HEK293 (cell line): Measurements from ENCODE around the gene TP63.

Experiments used
- CTCF ChIA-PET: fragments of 350-600 bp; formaldehyde crosslinking; extraction: SDS; loops from one replicate; lab custom pipeline; 2021; ENCODE audit warnings: antibody characterized with exemption; lab: Yijun Ruan, JAX
- POLR2A ChIA-PET: fragments of 300-600 bp; formaldehyde crosslinking; extraction: SDS; loops from one replicate; lab custom pipeline; 2020; ENCODE audit warnings: antibody characterized with exemption, inconsistent platforms; lab: Yijun Ruan, JAX
- H3K27ac ChIP-seq: fragments of 200-500 bp; sonication (Bioruptor generic); 2 replicates; pipeline ENCODE4 v1.5.1; 2014; ENCODE audit warnings: low read depth, low read length, control low read depth, inconsistent platforms; ENCODE audit errors: extremely low read depth
- H3K36me3 ChIP-seq, 2 experiments: fragments of 200-500 bp in 1 of 2; sonication (Bioruptor generic) in 1 of 2; 1 replicate in 1 of 2; 2 replicates in 1 of 2; pipeline ENCODE4 v1.5.1; 2014 to 2017; ENCODE audit warnings: inconsistent platforms in 2 of 2, low read length in 2 of 2; ENCODE audit not compliant: control insufficient read depth in 2 of 2, insufficient read depth in 1 of 2
- H3K4me1 ChIP-seq: fragments of 200-500 bp; sonication (Bioruptor generic); 2 replicates; pipeline ENCODE4 v1.5.1; 2014; ENCODE audit warnings: mild to moderate bottlenecking, low read length, inconsistent platforms; ENCODE audit not compliant: control insufficient read depth, insufficient read depth
- H3K4me3 ChIP-seq: 2 replicates; pipeline ENCODE4 v1.5.1; 2011; ENCODE audit warnings: low read depth, mild to moderate bottlenecking, control low read depth, low read length, moderate library complexity
- H3K9me3 ChIP-seq: fragments of 200-500 bp; sonication (Bioruptor generic); 2 replicates; pipeline ENCODE4 v1.5.1; 2014; ENCODE audit warnings: low read depth, low read length, inconsistent platforms; ENCODE audit not compliant: control insufficient read depth, insufficient read depth
- HOXA7 ChIP-seq: sonication (generic); formaldehyde crosslinking; IDR thresholded peaks from 2 replicates; pipeline ENCODE4 v1.8.1; 2022; ENCODE audit warnings: missing genetic modification reagents, borderline replicate concordance
- HOXC10 ChIP-seq: sonication (generic); formaldehyde crosslinking; IDR thresholded peaks from 2 replicates; pipeline ENCODE4 v1.8.1; 2023; ENCODE audit warnings: mild to moderate bottlenecking, missing genetic modification reagents
- MZF1 ChIP-seq: fragments of 450-650 bp; formaldehyde crosslinking; IDR thresholded peaks from 2 replicates; pipeline ENCODE4 v1.5.1; 2017; ENCODE audit warnings: missing biosample characterization, missing genetic modification characterization, borderline replicate concordance
- OSR2 ChIP-seq: fragments of 450-650 bp; formaldehyde crosslinking; IDR thresholded peaks from 2 replicates; pipeline ENCODE4 v1.5.1; 2016; ENCODE audit warnings: missing biosample characterization, missing genetic modification characterization
- PRDM10 ChIP-seq: fragments of 450-650 bp; formaldehyde crosslinking; IDR thresholded peaks from 2 replicates; pipeline ENCODE4 v1.5.1; 2016; ENCODE audit warnings: missing biosample characterization, missing genetic modification characterization
- TCF7L2 ChIP-seq: IDR thresholded peaks from 2 replicates; pipeline ENCODE4 v1.6.1; 2011; ENCODE audit warnings: low read depth, mild to moderate bottlenecking, inconsistent platforms, low read length, moderate library complexity, borderline replicate concordance
- TRIM28 ChIP-seq: IDR thresholded peaks from 2 replicates; pipeline ENCODE4 v1.6.1; 2011; ENCODE audit warnings: low read length, control low read depth, borderline replicate concordance
- WT1 ChIP-seq: fragments of 450-650 bp; formaldehyde crosslinking; IDR thresholded peaks from 2 replicates; pipeline ENCODE4 v1.5.1; 2016; ENCODE audit warnings: missing biosample characterization, missing genetic modification characterization
- ZBTB17 ChIP-seq: fragments of 450-650 bp; formaldehyde crosslinking; IDR thresholded peaks from 2 replicates; pipeline ENCODE4 v1.5.1; 2016; ENCODE audit warnings: missing biosample characterization, missing genetic modification characterization
- ZNF175 ChIP-seq: fragments of 450-650 bp; formaldehyde crosslinking; IDR thresholded peaks from 2 replicates; pipeline ENCODE4 v1.5.1; 2016; ENCODE audit warnings: missing biosample characterization, missing genetic modification characterization
- ZNF292 ChIP-seq: fragments of 450-650 bp; formaldehyde crosslinking; IDR thresholded peaks from 2 replicates; pipeline ENCODE4 v1.5.1; 2016; ENCODE audit warnings: low read depth, missing biosample characterization, missing genetic modification characterization, borderline replicate concordance
- ZNF391 ChIP-seq: fragments of 450-650 bp; formaldehyde crosslinking; IDR thresholded peaks from 2 replicates; pipeline ENCODE4 v1.5.1; 2016; ENCODE audit warnings: low read depth, missing biosample characterization, missing genetic modification characterization, borderline replicate concordance
- ZNF449 ChIP-seq: fragments of 450-650 bp; formaldehyde crosslinking; IDR thresholded peaks from 2 replicates; pipeline ENCODE4 v1.5.1; 2017; ENCODE audit warnings: missing biosample characterization, mild to moderate bottlenecking, missing genetic modification characterization, moderate library complexity
- ZNF549 ChIP-seq: fragments of 450-650 bp; IDR thresholded peaks from 2 replicates; pipeline ENCODE4 v1.5.1; 2018; ENCODE audit warnings: missing biosample characterization, missing genetic modification characterization, mild to moderate bottlenecking, inconsistent platforms, moderate library complexity
- ZNF555 ChIP-seq: fragments of 450-650 bp; formaldehyde crosslinking; conservative IDR thresholded peaks from 2 replicates; pipeline ENCODE4 v1.5.1; 2017; ENCODE audit warnings: missing biosample characterization, mild to moderate bottlenecking, missing genetic modification characterization, inconsistent platforms
- ZNF664 ChIP-seq: fragments of 450-650 bp; formaldehyde crosslinking; IDR thresholded peaks from 2 replicates; pipeline ENCODE4 v1.5.1; 2016; ENCODE audit warnings: missing biosample characterization, missing genetic modification characterization
- ZNF704 ChIP-seq: fragments of 450-650 bp; formaldehyde crosslinking; IDR thresholded peaks from 2 replicates; pipeline ENCODE4 v1.5.1; 2016; ENCODE audit warnings: missing biosample characterization, missing genetic modification characterization
- ZNF747 ChIP-seq: fragments of 450-650 bp; formaldehyde crosslinking; IDR thresholded peaks from 2 replicates; pipeline ENCODE4 v1.5.1; 2016; ENCODE audit warnings: missing biosample characterization, missing genetic modification characterization
- ZSCAN18 ChIP-seq: fragments of 450-650 bp; formaldehyde crosslinking; IDR thresholded peaks from 2 replicates; pipeline ENCODE4 v1.5.1; 2016; ENCODE audit warnings: missing biosample characterization, missing genetic modification characterization
- ZXDB ChIP-seq: fragments of 450-650 bp; formaldehyde crosslinking; IDR thresholded peaks from 2 replicates; pipeline ENCODE4 v1.5.1; 2016; ENCODE audit warnings: missing biosample characterization, missing genetic modification characterization

TP63 gene

GRCh38 chr3:189771842-189772450 is 140.8 kb downstream of the TP63 start:
- ChIA-PET POLR2A (no interaction called here), CTCF (interaction anchor here (0.6 to 1.2 kb wide), 3 partner anchors 74 to 500 kb away, joined by 3 read pairs; no protein-coding TSS in a partner anchor)
- Histone ChIP-seq H3K36me3 (no peaks in the 10 kb centered on the region), H3K4me3 (no peak overlapping the region), H3K27ac (no peak overlapping the region), H3K9me3 (no peaks in the 10 kb centered on the region), H3K4me1 (peaks cover 7% of the 10 kb centered on the region; the same call in 1 of the 2 replicates)
- TF ChIP-seq ZNF555 (tag by site-specific recombination) (no peak), TCF7L2 (peak; percentile 66), WT1 (tag by site-specific recombination) (peak; percentile 92), ZSCAN18 (no peak), TRIM28 (peak; percentile 79; the same call in 1 of the 2 replicates), OSR2 (peak; percentile 48; the same call in 1 of the 2 replicates)

- no peak overlapping the region for H3K27ac ChIP-seq
- no peak overlapping the region for H3K4me3 ChIP-seq
- no peaks in the 10 kb centered on the region for H3K9me3 ChIP-seq
- CTCF ChIA-PET: interaction anchor here (0.6 to 1.2 kb wide), 3 partner anchors 13 to 500 kb away, joined by 3 to 4 read pairs (median 3); no protein-coding TSS in a partner anchor
- POLR2A ChIA-PET: no interaction called here
- no peaks in the 10 kb centered on the region for H3K36me3 ChIP-seq
- peak; percentile 84 for TF ChIP-seq ZNF449 (tag by site-specific recombination)
- peak; percentile 81 for TF ChIP-seq TCF7L2
- no peak for TF ChIP-seq HOXA7 (CRISPR knock-in tag)
- TF ChIP-seq PRDM10 (tag by site-specific recombination): no peak
- TF ChIP-seq MZF1: peak; percentile 48; the same call in 1 of the 2 replicates
- peaks cover 7% of the 10 kb centered on the region; the same call in 1 of the 2 replicates for H3K4me1 ChIP-seq
Observed at GRCh38 chr3:189772584-189772983, 141.4 kb downstream of the TP63 start.

GRCh38 chr3:189773056-189773455 is 141.9 kb downstream of the TP63 start:
- Histone ChIP-seq H3K9me3 (no peaks in the 10 kb centered on the region), H3K4me1 (peaks cover 7% of the 10 kb centered on the region; the same call in 1 of the 2 replicates), H3K27ac (no peak overlapping the region), H3K4me3 (no peak overlapping the region), H3K36me3 (no peaks in the 10 kb centered on the region)
- ChIA-PET CTCF (interaction anchor here (0.6 kb wide), 1 partner anchor 13 kb away, joined by 4 read pairs; no protein-coding TSS in a partner anchor), POLR2A (no interaction called here)
- TF ChIP-seq ZNF175 (tag by site-specific recombination) (no peak), ZNF549 (tag by site-specific recombination) (no peak), ZNF704 (tag by site-specific recombination) (no peak), ZNF747 (tag by site-specific recombination) (no peak), ZXDB (tag by site-specific recombination) (no peak), ZNF292 (tag by site-specific recombination) (no peak), ZNF664 (tag by site-specific recombination) (no peak), ZNF449 (tag by site-specific recombination) (no peak), ZBTB17 (no peak), HOXC10 (CRISPR knock-in tag) (no peak), ZNF391 (tag by site-specific recombination) (no peak)
